ENCODE results near the gene CFAP300.

Gene CFAP300

GRCh38 chr11:102047305-102047924 is at the start of gene CFAP300:
Gene CFAP300, plus strand, starts transcription at chr11:102047437. Its CDS starts 34 bp downstream, at chr11:102047471.
- DNase-seq (ENCODE audit: low read depth in 2 of 2), result peak; percentile 22 to 46

GRCh38 chr11:102001657-102002338 is 45.4 kb upstream of the CFAP300 start:
- no peak for DNase-seq (ENCODE audit: low read depth in 2 of 2)

GRCh38 chr11:102004220-102004619 is 43.0 kb upstream of the CFAP300 start:
- DNase-seq (ENCODE audit: low read depth in 2 of 2), result no peak

GRCh38 chr11:102005306-102005705 is 41.9 kb upstream of the CFAP300 start:
- no peak for DNase-seq (ENCODE audit: low read depth in 2 of 2)

GRCh38 chr11:102006835-102007566 is 40.2 kb upstream of the CFAP300 start:
- no peak for DNase-seq (ENCODE audit: low read depth in 2 of 2)

- no peak for DNase-seq (ENCODE audit: low read depth in 2 of 2)
These were observed 39.4 kb upstream of the CFAP300 start for GRCh38 chr11:102007567-102008437.

- DNase-seq (ENCODE audit: low read depth in 2 of 2), result no peak
These were observed 36.3 kb upstream of the CFAP300 start for GRCh38 chr11:102010776-102011494.

- DNase-seq (ENCODE audit: low read depth in 2 of 2), result no peak
These were observed 34.3 kb upstream of the CFAP300 start for GRCh38 chr11:102012946-102013345.

- DNase-seq (ENCODE audit: low read depth in 2 of 2), result no peak
These were observed 32.5 kb upstream of the CFAP300 start for GRCh38 chr11:102014756-102015155.

- DNase-seq (ENCODE audit: low read depth in 2 of 2), result no peak
These were observed 30.2 kb upstream of the CFAP300 start for GRCh38 chr11:102017026-102017425.

- DNase-seq (ENCODE audit: low read depth in 2 of 2), result no peak
These were observed 21.0 kb upstream of the CFAP300 start for GRCh38 chr11:102026217-102026616.

GRCh38 chr11:102026959-102027358 is 20.3 kb upstream of the CFAP300 start:
- no peak for DNase-seq (ENCODE audit: low read depth in 2 of 2)

GRCh38 chr11:102036757-102037156 is 10.5 kb upstream of the CFAP300 start:
- DNase-seq (ENCODE audit: low read depth in 2 of 2), result no peak

- no peak for DNase-seq (ENCODE audit: low read depth in 2 of 2)
These were observed 396 bp upstream of the CFAP300 start for GRCh38 chr11:102046841-102047240.

GRCh38 chr11:102050927-102051575 is 3.8 kb downstream of the CFAP300 start:
- no peak for DNase-seq (ENCODE audit: low read depth in 2 of 2)

GRCh38 chr11:102061276-102061675 is 14.0 kb downstream of the CFAP300 start:
- DNase-seq (ENCODE audit: low read depth in 2 of 2), result no peak

- DNase-seq (ENCODE audit: low read depth in 2 of 2), result no peak
These were observed 14.9 kb downstream of the CFAP300 start for GRCh38 chr11:102062106-102062505.

GRCh38 chr11:102064316-102064715 is 17.1 kb downstream of the CFAP300 start:
- no peak for DNase-seq (ENCODE audit: low read depth in 2 of 2)

GRCh38 chr11:102070766-102071165 is 23.5 kb downstream of the CFAP300 start:
- no peak for DNase-seq (ENCODE audit: low read depth in 2 of 2)

Measured in stimulated activated CD4-positive, alpha-beta T cell treated with anti-CD3 and anti-CD28 coated beads, Interleukin-15, amount 100 ng/mL, for 48 hours (primary cell).